ENCODE data around the gene TMEM259.

- TF ChIP-seq GATA3 (IDR thresholded peaks at IDR 0.05; ENCODE audit: low read depth, low read length) (no peak), GATA2 (IDR thresholded peaks at IDR 0.05; ENCODE audit: low read depth, low read length) (no peak)
These were observed 5.7 kb downstream of the TMEM259 start for GRCh38 chr19:1015061-1015781.
